Measurements from ENCODE around the gene TLNRD1.

The TLNRD1 gene

GRCh38 chr15:80977627-80978036 lies 23.1 kb upstream of the TLNRD1 start:
- DNase-seq (ENCODE audit: low read depth, low spot score), result no peak

DNA sequence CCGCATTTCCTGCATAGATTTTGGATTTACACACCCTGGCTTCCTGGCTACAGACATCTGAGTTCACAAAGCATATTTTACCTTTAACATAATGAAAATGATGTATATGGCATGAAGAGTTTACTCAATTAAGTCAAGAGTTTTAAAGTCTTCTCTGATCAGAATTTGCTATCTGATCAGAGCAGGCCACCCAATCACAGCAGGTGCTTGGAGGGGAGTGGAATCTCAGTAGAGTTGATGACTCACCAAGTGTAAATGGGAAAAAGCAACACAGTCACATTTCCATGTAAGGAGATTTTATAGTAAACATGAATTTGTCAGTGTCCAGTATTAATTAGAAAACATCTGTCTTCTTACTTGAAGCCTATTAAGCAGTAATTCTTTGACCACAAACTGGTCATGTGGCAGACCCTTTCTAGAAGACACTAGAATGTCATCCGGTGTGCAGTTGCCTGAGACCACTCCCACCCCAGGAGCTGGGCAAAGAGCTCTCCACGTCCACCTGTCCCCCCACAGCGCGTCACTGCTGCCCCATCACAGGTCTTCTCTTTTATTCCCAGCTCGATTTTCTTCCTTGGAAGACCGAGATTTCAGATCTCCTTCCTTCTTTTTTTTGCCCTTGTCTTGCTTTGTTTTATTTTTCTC lies 21.9 kb upstream of the TLNRD1 start:
- DNase-seq (ENCODE audit: low read depth, low spot score), result no peak

DNA sequence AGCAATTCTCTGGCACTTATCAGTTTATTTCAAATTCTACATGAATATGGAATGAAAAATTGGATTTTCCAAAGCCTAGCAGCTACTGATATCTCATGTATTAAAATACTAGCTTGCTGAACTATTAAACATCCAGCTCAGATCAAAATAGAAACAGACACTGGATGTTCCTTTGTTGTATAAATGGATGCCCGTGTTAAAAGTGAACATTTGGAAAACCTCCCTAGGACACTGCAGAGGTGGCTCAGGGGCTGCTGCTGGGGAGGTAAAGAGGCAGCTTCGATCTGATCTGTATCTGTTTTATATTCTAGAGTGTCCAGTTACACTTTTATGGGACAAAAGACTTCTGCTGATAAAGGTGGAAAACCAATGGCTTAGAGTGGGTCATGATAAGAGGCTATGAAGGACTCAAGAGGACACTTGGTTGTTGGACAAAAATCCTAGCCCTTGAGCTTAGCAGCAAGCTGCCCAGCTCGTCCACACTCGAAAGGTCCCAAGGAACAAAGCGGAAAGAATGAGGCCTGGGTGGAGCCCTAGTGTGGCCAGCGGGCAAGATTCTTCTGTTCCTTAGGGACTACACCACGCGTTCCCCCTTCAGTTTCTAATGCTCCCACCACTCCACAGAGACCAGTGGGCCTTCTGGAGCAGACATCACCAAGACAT lies 21.1 kb upstream of the TLNRD1 start:
- DNase-seq (ENCODE audit: low read depth, low spot score), result no peak

DNA sequence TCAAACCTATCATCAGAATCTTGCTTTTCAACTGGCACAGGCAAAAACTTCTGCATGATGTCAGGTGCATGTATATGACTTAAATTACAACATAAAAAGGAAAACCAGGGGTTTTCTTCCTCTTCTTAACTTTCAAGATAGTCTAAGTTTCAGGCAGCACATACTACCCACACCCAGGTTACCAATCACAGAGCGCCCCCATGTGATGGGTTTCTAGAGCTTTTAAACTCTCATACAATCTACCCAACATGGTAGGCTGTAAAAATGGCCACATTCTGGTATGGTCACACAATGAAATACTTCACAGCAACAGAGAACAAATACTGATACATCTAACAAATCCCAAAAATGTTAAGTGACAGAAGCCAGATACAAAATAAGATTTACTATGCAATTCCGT lies 18.5 kb upstream of the TLNRD1 start:
- no peak for DNase-seq (ENCODE audit: low read depth, low spot score)

- DNase-seq (ENCODE audit: low read depth, low spot score), result no peak
Measured at GRCh38 chr15:80982839-80983238, 17.9 kb upstream of the TLNRD1 start.

DNA sequence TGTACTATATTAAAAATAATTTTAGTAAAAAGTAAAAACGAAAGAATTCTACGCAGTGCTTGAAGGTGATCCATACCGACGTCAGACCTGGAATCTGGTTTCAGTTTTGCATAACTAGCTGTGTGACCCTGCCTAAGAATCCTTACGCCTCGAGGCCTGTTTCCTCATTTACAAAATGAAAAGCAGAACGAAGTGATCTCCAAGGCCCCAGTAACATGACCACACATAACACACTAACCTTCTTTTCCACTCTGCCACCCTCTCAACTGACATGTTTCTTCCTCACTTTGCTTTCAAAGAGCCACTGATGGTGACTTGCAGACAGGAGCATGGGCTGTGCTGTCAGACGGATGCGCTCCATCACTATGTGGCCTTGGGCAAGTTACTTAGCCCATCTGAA lies 15.9 kb upstream of the TLNRD1 start:
- no peak for DNase-seq (ENCODE audit: low read depth, low spot score)

- DNase-seq (ENCODE audit: low read depth, low spot score), result no peak
Measured at GRCh38 chr15:80985981-80986380, 14.7 kb upstream of the TLNRD1 start.

DNA sequence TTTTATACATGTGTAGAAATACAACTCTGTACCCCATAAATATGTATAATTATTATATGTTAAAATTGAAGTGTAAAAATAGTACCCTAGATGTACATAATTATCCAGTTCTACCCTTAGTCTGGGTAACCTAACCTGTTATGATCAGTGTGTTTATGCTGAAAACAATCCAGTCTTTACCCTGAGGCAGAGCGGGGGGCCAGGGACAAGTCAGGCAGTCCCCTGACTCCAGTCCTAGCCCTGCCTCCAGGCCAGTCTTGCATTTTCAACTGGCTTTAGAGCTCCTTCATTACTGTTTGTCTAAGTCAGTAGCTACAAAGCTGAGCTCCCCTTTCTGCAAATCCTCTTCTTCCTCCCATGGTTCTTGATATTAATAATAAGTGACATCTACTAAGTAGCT lies 14.2 kb upstream of the TLNRD1 start:
- no peak for DNase-seq (ENCODE audit: low read depth, low spot score)

- no peak for DNase-seq (ENCODE audit: low read depth, low spot score)
Measured at GRCh38 chr15:80988148-80988796, 12.5 kb upstream of the TLNRD1 start.

- no peak for DNase-seq (ENCODE audit: low read depth, low spot score)
Measured at GRCh38 chr15:80989081-80989517, 11.6 kb upstream of the TLNRD1 start.

DNA sequence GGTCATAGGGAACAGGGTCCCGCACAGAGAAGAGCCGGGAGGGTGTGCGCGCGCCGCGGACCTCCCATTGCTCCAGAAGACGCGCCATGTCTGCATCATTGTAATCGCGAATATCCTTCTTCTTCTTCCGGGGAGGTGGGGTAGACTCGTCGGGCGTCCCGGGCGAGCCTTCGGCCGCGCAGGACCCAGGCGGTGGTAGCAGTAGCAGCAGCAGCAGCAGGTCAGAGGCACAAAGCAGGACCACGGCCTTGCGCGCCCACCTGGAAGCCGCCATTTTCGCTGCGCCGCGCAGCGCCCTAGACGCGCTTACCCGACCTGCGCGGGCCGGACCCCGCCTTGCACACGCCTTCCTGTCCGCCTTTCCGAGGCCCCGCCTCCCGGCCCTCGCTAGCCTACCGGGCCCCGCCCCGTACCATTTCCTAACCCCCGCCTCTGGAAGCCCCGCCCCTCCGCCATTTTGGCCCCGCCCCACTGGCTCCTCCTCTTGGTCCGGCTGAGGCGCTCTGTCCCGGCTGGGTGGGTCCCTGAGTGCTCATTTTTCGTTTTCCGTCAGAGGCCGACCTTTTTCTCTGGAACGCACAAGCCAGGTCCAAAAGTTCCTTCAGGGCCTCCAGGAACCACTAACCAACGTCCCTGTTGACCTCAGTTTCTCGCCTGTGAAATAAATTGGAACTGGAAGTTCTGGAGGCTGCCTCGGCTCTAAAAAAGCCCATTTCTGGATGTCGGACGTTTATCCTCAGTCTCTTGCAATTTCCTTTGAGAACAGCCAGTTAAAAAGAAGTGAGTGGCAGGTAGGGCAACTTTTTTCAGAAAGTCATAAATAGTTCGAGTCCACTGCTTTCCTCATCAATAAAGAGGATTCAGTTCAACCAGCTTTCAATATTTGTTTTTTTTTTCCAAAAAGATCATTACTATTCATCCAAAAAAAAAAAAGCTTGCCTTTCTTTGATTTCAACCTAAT lies 10.9 kb upstream of the TLNRD1 start, which contains the start of gene MESD:
Gene MESD, minus strand, starts transcription at position 302 of the 961 bp plus-strand sequence. Its CDS starts 28 bp downstream, at position 274.
- peak; percentile 82 for DNase-seq (ENCODE audit: low read depth, low spot score)

- DNase-seq (ENCODE audit: low read depth, low spot score), result no peak
Measured at GRCh38 chr15:80990955-80991354, 9.8 kb upstream of the TLNRD1 start.

GRCh38 chr15:80991421-80991820 lies 9.3 kb upstream of the TLNRD1 start:
- DNase-seq (ENCODE audit: low read depth, low spot score), result no peak

DNA sequence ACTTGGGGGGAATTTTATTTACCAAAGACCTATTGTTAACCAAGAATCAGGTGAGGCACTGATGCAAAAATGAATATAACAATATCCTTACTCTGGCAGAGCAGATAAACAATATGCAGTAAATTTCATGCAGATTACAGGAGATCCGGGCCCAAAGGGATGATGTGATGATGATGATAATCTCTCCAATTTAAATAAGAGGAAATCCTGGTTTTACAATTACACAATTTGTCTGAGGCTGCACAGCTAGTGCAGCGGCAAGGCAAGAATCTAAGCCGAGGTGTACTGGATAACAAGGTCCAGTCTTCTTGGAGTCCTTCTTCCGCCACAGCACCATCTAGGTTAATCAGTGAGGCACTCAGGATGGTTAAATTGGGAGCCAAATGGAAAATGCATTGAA lies 8.7 kb upstream of the TLNRD1 start:
- no peak for DNase-seq (ENCODE audit: low read depth, low spot score)

- no peak for DNase-seq (ENCODE audit: low read depth, low spot score)
Measured at GRCh38 chr15:80992441-80992840, 8.3 kb upstream of the TLNRD1 start.

DNA sequence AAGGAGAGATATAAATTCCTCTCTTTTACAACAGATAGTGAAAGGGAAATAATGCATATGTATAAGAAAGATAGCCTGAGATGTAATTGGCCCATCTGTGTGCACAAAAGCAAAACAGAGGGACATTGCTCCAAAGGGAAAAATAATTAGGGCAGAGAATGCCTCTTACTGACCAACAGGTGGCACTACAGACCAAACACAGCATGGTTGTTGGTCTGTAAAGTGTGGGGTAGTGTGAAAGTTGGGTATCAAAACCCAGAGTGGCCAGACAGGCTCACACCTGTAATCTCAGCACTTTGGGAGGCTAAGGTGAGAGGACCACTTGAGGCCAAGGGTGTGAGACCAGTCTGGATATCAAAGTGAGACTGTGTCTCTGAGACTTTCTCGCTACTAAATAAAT lies 4.5 kb upstream of the TLNRD1 start:
- DNase-seq (ENCODE audit: low read depth, low spot score), result no peak

- DNase-seq (ENCODE audit: low read depth, low spot score), result no peak
Measured at GRCh38 chr15:80997692-80998091, 3.0 kb upstream of the TLNRD1 start.

- no peak for DNase-seq (ENCODE audit: low read depth, low spot score)
Measured at GRCh38 chr15:80998251-80998650, 2.5 kb upstream of the TLNRD1 start.

GRCh38 chr15:80999623-81000036 lies 1.1 kb upstream of the TLNRD1 start:
- DNase-seq (ENCODE audit: low read depth, low spot score), result no peak

DNA sequence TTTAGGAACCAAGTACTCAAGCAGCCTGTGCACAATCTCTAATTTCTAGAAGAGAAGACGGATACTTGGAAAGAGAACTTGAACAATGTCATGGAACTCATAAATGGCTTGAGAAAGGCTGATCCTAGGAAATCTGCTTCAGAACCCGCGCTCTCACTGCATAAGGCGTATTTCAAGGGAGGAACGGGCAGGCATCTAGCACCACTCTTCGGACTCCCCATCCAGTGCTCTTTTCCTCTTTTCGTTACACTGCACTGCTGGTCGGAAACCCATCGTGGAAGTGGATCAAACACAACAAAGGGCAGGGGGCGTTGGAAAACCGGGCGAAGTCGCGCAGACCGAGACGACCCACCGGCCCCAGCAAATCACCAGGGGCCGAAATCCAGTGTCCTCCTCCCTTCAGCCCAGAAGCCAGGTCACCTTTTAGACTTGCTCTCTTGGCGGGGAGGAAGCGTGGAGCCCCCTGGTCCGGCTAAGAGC lies 539 bp upstream of the TLNRD1 start:
- DNase-seq (ENCODE audit: low read depth, low spot score), result no peak

GRCh38 chr15:81001152-81002008 lies 657 bp downstream of the TLNRD1 start:
- DNase-seq (ENCODE audit: low read depth, low spot score), result no peak
